Colon (tissue), 2 donors: ENCODE data around the gene MAP4K1.
A peak's percentile ranks its signal among the peaks of the same experiment; 100 is the strongest.
"Not testable (repeated sequence)": the region's sequence is repeated elsewhere in the genome, so short reads cannot be mapped to it uniquely, and the experiment has no call there.

Experiments
- FAIRE-seq: peaks from 2 replicates; lab custom pipeline; 2012; peaks lifted over from hg19 to GRCh38; lab: Jason Lieb, UNC
- donor health status: control.
- donor health status: control.

The MAP4K1 gene

DNA sequence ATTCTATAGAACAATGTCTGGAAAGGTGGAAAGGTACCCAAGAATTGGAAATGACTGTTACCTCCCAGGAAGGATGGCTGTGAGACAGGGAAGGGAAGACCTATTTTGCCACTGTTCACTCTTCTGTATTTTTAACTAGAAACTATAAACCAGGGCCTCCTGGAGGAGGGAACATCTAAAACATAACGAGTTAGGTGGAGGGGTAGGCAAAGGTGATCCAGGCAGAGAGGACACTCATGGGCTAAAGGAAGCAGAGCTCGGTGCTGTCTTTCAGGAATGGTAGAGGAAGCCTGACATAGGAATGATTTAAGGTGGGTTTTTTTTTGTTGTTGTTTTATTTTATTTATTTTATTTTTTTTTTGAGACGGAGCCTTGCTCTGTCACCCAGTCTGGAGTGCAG is 7.1 kb upstream of the MAP4K1 start:
- no peak for FAIRE-seq

GRCh38 chr19:38619361-38620174 is 1.8 kb upstream of the MAP4K1 start:
- FAIRE-seq: no peak

GRCh38 chr19:38618590-38619360 is 1.0 kb upstream of the MAP4K1 start, which contains the start of gene EIF3K:
Gene EIF3K (plus strand): TSS chr19:38619188. CDS start chr19:38619269, 81 bp downstream.
- peak; percentile 75 for FAIRE-seq

- no peak for FAIRE-seq
Observed at GRCh38 chr19:38617283-38617763, 430 bp downstream of the MAP4K1 start.

DNA sequence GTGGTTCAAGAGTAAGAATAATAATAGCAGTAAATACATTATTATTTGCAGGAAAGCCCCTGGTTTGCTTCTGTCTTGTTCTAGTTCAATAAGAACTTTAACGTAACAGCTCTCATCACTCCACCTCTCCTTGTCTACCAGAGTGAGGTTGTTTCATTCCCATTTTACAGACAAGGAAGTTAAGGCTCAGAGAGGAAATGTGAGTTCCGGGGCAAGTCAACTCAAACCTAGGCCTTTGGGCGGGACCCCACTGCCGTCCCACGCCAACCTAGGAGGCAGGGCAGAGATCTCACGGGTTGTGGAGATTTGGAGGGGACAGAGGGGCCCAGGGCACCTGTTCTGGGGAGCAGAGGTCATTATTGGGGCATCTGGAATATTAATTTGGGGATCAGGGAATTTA is 1.5 kb downstream of the MAP4K1 start:
- no peak for FAIRE-seq

DNA sequence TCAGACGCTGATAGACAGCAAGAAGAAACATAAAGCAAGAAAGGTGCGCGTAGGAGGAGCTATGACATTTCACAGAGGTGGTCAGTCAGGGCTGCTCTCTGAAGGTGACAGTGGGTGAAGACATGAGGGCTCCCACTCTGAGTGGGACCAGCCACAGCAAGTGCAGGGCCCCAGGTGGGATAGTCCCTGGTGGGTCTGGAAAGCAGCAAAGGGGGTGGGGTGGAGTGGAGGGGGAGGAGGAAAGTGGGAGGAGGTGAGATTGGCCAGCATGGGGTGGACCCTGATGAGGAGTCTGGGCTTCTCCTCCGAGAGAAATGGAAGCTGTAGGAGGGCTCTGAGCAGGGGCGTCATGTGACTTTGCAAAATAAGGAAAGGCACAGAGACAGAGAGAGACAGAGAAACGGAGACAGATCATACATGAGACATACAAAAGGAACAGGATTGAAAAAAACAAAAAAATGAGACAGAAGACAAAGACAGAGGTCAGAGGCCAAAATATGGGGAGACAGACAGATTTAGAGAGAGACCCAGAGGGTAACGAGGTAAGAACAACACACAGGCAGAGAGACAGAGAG is 2.7 kb downstream of the MAP4K1 start:
- no peak for FAIRE-seq

- no peak for FAIRE-seq
Observed at GRCh38 chr19:38614289-38614688, 3.5 kb downstream of the MAP4K1 start.

GRCh38 chr19:38606131-38606530 is 11.6 kb downstream of the MAP4K1 start:
- FAIRE-seq: no peak

- not testable (repeated sequence) for FAIRE-seq
Observed at GRCh38 chr19:38602856-38603255, 14.9 kb downstream of the MAP4K1 start.

DNA sequence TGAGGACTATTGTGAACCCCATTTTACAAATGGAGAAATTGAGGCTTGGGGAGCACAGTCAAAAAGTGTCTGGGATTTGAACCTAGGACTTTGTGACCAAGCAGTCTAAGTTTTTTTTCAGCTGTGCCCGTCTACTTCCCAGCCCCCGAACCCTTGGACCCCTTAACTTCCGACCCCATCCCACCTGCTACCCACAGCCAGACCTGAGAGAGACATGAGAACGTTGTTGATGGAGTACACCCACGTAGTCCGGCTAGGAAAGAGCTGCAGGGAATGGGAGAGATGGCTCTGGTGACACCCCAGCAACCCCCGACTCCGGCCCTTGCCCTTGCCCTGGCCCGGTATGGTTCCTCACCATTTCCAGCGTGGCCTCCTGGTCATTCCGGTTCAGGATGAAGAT is 18.0 kb downstream of the MAP4K1 start:
- FAIRE-seq: no peak

GRCh38 chr19:38597075-38597474 is 20.7 kb downstream of the MAP4K1 start:
- FAIRE-seq: no peak

- FAIRE-seq: no peak
Observed at GRCh38 chr19:38596057-38596981, 21.4 kb downstream of the MAP4K1 start.

- no peak for FAIRE-seq
Observed at GRCh38 chr19:38592940-38593339, 24.8 kb downstream of the MAP4K1 start.

DNA sequence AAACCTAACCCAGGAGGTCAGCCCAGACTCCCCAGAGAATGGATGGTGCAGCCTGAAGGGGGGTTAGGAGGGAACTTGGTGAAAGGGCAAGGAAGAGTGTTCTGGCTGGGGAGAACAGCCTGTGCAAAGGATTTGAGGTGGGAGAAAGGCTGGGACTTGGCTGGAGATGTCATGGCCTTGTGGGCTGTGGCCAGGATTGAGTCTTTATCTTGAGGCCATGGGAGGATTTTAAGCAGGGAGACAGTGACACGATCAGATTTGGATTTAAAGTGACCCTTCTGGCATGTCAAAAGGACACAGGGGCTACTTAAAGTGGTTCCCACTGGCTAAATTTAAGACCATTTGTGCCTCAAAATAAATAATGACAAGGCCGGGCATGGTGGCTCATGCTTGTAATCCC is 29.7 kb downstream of the MAP4K1 start:
- no peak for FAIRE-seq

DNA sequence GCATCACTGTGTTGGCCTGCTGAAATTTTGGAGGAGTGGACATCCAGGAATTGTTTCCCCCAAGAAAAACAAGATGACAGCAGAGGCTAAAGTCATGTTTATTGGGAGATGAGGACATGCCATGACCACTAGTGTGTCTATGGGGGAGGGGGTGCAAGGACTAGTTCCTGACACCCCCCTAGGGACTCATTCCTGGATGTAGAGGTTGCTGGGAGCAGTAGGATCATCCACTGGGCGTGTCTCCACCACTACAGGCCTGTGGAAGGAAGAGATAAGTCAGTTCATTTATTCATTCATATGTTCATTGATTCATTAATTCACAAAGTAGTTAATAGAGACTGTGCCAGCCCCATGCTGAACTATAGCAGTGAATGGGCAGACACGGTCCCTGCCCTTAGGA is 30.2 kb downstream of the MAP4K1 start:
- FAIRE-seq: no peak

DNA sequence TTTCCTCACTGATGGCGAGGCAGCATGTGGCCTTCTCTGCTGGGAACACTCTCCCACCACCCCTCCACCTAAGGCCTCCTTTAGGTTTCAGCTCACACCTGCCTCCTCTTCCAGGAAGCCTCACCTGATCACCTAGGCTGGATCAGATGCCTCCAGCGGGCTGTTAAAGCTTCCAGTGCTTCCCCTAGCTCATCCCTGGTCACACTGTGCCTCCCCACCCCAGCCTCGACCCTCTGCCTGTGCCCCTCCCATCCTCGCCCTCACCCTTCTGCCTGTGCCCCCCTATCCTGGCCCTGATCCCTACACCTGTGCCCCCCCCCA is 33.8 kb downstream of the MAP4K1 start:
- FAIRE-seq: no peak

DNA sequence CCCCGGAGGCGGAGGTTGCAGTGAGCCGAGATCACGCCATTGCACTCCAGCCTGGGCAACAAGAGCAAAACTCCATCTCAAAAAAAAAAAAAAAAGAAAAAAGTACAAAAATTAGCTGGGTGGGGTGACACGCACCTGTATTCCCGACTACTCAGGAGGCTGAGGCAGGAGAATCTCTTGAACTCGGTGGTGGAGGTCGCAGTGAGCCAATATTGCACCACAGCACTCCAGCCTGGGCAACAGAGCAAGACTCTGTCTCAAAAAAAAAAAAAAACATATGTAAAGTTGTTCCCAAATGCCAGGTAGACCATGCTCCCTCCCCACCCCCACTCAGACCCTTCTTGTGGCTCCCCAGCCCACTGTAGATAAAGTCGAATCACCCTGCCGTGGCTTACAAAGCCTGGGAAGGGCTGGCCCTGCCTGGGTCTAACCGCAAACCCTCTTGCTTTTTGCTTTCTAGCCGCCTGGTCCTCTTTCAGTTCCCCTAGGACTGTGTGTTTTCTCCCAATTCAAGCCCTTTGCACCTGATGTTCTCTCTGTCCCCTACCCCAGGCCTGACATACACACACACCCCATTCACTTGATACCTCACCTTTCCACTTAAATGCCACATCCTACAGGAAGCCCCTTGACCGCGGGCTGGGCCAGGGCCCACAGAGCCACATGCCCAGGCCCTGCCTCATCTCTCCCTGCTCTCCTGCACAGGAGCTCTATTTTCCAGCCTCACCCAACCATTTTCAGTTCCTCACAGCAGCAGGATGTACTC is 34.4 kb downstream of the MAP4K1 start:
- FAIRE-seq: no peak

GRCh38 chr19:38580080-38580479 is 37.7 kb downstream of the MAP4K1 start:
- no peak for FAIRE-seq

GRCh38 chr19:38579304-38579703 is 38.4 kb downstream of the MAP4K1 start:
- FAIRE-seq: not testable (repeated sequence)

DNA sequence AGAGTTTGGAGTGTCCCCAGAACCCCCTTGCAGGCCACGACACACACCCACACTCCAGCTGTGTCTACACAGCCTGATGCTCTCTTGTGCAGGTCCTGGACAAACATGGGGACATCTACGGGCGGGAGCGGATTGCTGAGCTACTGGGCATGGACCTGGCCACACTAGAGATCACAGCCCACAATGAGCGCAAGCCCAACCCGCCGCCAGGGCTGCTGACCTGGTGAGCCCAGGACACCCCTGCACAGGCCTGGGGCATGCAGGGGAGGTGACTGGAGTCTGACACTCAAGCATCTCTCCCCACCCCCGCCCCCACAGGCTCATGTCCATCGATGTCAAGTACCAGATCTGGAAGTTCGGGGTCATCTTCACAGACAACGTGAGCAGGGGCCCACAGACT is 39.9 kb downstream of the MAP4K1 start:
- no peak for FAIRE-seq

DNA sequence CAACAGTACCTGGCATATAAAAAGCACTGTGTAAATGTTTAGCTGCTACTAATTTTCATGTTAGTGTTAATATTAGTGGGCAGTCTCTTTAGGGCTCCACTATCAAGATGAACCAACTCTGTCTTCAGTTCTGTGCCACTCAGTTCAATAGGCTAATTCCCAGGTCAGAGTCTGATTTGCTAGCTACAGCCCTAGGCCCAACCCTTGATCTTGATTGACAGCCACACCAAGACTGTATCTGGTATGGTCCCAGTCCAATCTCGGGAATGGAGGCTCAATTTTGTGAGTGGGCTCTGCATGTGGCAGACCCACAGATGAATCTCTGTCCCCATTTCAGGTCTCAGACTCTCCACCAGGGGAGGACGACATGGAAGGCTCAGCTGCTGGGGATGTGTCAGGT is 46.1 kb downstream of the MAP4K1 start:
- FAIRE-seq: no peak
